Skin of body (tissue), 2 donors: Measurements from ENCODE around the gene FAM118A. TPM values are rescaled to one million over a fixed set of nuclear protein-coding genes. Genes with fewer than 3 reads are reported as not detected.
"Not testable (repeated sequence)": the region's sequence is repeated elsewhere in the genome, so short reads cannot be mapped to it uniquely, and the experiment has no call there.

Experiments
- DNase-seq: peaks from one replicate; lab custom pipeline; 2025; lab: John Stamatoyannopoulos, UW
- total RNA-seq: library from RNA; depleted of rRNA; stranded (reverse); fragments of >200 nt; gene quantifications from one replicate; pipeline ENCODE4 v1.2.3, GENCODE V29; 2014

The FAM118A gene
- total RNA-seq, 1 donor from 2014 or later: 36.7 TPM

DNA sequence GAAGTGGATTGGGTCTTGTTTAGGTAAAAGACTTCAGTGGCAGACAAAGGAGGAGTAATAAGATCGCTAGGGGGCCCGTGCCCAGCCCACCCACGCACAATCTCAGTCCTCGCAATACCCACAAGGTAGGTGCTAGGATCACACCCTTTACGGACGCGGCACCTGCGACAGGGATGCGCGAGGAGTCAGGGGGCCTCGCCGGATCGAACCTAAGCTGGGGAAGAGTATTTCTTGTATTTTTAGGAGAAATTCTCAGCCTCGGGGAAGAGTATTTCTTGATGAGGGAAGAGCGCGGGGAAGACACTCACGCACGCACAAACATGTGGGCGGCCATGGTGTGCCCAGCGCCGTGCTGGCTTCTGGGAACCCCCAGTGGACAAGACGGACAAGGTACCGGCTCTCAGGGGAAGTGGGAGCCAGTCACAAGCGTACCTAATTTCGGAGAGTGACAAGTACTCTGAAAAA lies 745 bp upstream of the FAM118A start:
- DNase-seq: no peak

DNA sequence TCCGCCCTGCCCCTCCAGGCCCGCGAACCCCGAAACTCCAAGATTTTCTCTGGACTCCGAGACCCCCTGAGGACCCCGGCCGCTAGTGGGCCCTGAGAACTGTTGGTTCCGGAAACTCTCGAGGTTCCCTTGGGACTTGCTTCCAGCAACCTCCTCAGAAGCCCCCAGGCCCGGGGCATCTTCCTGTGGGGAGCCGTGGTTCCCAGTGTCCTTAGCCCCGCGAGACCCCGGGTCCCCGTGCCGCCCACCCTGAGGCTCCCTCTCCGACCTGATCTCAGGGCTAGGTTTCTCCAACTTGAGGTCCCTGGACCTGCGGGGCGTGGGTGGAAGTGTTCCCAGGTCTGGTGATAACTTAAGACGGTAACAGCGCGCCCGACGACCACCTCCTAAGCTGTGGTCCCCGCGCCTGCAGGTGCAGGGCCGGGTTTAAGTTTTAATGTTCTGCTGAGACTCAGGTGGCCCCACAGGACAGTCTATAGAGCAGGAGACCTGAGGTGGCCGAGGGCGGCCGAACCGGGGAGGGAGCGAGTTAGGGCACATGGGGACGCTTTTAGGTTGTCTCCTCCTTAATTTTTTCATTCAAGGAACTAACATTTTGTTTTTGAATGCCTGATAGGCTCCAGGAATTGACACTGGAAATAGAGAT lies 720 bp downstream of the FAM118A start:
- no peak for DNase-seq

DNA sequence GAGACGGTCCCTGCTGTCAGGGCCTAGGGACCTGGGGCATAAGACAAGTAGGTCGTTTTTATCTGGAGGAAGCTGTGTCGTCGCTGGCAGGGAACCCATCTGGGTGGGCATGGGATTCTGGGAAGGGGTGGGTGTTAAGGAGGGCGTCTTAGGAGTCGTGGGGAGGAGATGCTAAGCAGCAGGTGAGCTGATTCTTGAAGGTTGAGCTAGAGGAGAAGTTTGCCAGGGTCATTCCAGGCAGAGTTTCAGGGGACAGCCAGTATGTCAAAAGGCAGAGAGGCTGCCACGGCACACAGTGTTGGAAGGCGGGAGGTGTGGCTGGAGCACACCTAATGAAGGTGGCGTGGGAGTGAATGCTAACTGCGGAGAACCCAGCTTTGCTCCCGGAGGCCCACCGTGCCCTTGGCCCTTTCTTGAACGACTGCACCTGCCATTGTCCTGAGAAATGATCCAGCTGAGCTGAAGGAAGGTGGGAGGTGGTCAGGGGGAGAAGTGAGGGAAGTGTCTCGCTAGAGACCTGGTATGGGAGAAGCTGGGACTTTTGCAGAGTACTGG lies 1.3 kb downstream of the FAM118A start:
- DNase-seq: no peak

DNA sequence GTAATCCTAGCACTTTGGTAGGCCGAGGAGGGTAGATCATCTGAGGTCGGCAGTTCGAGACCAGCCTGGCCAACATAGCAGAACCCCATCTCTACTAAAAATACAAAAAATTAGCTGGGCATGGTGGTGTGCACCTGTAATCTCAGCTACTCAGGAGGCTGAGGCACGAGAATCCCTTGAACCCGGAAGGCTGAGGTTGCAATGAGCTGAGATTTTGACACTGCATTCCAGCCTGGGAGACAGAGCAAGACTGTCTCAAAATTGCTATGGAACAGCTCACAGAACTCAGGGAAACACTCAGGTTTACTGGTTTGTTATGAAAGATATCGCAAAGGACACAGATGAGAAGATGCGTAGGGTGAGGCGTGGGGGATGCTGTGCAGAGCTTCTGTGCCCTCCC lies 2.7 kb downstream of the FAM118A start:
- no peak for DNase-seq

DNA sequence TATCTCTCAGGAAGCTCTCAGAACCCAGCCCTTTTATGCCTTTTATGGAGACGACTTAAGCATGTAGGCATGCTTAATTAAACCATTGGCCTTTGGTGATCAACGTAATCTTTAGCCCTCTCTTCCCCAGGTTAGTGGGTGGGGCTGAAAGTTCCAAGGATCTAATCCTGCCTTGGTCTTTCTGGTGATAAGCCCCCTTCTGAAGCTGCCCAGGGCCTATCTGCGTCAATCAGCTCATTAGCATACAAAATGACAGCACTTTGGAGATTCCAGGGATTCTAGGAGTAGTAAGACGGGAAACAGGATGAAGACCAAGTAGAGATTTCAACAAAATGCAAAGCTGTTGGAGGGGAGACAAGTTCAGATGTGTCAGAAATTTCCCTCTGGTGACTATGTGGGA lies 3.1 kb downstream of the FAM118A start:
- DNase-seq: no peak

DNA sequence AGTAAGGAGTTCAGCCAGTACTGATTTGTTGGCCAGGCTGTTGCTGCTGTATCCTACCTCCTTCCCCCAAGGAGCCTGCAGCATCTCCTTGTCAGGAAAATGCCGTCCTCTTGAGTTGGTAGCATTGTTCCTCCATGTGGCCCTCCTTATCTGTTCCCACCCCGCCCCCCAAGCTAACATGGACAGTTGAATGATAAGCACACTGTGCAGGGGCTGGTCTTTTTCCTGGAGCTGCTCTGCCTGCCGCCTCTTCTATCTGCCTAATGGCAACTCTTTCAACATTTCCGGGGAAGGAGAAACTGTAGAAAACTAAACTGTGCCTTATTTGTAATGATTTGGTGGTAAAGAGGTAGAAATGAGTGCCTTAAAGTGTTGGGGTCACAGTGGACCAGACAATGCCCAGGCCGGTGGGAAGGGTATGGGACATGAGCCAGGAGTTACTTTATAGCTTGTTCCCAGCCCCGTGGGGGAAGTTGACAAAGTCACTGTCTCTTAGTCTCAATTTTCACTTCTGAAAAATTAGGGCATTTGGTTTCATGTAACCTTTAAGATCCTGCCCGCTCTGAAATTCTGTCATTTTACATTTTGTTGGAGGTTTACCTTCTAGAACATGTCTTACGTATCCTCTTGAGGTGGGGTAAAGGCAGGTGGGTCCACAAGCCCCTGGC lies 4.5 kb downstream of the FAM118A start:
- DNase-seq: no peak

DNA sequence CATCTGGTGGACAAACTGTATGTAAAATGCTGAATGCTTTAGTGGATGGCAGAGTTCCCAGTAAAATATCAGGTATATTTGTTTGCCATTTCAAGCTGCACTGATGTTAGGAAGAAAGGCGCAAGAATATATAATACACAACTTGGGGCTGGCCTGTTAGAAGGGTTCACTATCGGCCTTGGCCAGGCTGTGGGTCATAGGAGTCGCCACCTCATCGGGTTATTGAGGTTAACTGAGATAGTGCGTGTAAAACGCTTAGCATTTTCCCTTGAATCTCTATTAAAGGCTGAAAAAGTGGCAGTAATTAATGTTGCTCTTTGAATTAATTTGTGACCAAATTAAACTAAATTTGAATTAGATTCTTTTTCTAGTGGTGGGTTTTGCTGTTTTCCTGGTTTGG lies 5.1 kb downstream of the FAM118A start:
- DNase-seq: no peak

DNA sequence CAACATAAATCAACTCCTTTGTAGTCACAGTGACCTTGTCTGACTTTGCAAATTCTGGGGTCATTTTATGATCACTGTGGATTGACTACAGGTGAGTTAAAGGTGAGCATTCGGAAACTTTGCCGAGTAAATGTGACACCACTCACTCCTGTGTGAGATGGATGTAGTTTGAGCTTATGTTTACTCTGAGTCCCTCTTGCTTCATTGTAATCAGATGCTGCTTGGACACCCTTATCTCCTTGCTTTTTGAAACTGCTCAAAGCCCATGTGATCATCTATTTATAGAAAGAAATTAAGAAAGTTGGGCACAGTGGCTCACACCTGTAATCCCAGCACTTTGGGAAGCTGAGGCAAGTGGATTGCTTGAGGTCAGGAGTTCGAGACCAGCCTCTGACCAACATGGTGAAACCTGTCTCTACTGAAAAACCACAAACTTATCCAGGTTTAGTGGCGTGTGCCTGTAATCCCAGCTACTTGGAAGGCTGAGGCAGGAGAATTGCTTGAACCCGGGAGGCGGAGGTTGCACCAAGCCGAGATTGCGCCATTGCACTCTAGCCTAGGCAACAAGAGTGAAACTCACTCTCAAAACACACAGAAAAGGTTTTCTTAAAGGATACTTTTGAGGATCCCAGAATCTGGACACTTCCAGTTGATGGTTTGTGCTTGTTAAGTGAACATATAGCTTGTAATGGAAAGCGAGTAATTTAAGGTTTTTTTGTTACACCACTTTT lies 7.2 kb downstream of the FAM118A start:
- no peak for DNase-seq

DNA sequence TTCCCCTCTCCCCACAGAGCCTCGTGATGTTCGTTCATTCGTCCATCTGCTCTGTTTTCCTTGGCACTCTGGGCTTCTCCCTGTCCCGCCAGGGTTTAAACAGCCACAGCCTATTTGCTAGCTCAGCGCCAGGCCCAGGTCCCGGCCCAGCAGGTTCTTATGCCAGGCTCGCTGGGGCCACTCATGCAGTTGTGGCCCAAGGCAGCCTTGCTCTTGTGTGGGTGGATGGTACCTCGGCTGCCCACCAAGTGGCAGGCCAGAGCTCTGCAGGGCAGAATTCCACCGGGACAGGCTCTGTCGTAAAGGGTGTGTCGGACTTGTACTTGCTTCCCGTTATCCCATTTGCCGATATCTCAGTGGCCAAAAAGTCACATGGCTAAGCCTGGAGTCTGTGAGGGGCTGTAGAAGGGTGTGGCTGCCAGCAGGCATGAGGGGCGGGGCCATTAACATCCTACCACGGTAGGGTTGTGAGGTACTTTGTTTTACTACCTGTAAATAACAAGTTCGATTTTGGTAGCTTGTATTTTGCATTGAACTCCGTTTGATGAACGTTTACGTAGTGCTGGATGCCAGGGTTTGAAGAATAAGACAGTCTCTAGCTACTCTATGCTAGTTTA lies 7.9 kb downstream of the FAM118A start:
- DNase-seq: no peak

DNA sequence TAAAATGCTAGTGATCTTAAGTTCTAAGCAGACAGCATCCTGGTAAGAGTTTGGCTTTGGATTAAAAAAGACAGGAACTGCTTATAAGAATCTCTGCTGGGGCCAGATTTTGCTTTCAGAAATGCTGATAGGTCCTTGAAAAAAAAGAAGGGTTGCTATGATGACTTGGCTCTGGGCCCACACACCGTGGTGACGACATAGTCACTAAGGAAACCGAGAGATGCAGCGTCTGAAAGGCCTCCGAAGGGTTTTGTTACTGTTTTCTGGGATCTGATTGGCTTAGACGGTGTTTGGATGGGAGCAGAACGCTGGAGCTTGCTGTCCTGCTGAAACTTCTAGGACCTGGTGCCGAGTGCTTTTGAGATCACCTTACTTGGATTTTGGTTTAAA lies 8.4 kb downstream of the FAM118A start:
- peak; percentile 72 for DNase-seq

DNA sequence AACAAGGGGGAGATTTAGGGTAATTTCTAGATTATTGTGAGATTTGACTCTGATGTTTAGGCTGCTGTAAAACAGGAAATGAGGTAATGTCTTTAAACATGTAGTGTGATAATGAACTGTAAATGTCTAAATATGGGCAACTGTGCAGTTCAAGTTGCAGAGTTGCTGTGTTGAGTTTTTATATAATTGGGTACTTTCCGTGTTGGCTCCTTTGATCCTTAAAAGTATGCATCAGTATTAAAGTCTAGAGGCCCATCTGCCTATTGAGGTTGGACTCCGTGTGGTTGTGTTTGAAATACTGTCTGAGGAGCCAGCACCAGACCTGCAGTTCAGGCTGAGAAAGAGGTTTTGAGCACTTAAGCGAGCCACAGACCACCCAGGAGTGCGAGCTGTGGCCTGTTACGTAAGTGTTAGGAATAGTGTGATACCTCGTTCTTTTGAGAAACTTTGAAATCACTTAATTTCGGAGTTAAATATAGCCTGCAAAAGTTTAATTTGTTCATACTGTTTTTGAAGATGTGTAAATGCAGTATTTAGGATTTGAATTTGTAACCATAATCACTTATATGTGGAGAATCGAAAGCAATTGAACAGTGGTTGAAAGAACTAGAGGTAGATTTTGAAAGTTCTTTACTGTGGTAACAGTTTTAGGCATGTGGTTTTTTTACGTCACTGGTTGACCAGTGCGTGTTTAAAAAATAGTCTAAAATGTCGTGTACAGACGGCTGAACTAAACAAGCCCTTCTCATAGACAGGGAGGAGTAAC lies 9.0 kb downstream of the FAM118A start:
- peak; percentile 67 for DNase-seq

DNA sequence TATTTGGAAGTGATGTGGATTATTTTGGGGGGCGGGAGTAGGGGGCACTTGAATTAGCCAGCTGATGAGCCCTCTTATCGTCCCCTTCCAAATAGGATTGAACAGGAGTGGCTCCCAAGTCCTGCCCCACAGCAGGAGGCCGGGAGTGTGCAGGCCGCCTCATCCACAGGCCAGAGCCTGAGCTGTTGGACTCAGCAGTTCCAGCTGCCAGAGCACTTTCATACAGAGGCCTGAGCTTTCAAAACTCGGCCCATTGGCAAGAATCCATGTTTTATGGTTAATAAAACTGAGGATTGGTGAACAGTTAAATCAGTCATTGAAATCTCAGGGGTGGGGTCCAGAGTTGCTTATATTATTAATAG lies 9.6 kb downstream of the FAM118A start:
- no peak for DNase-seq

DNA sequence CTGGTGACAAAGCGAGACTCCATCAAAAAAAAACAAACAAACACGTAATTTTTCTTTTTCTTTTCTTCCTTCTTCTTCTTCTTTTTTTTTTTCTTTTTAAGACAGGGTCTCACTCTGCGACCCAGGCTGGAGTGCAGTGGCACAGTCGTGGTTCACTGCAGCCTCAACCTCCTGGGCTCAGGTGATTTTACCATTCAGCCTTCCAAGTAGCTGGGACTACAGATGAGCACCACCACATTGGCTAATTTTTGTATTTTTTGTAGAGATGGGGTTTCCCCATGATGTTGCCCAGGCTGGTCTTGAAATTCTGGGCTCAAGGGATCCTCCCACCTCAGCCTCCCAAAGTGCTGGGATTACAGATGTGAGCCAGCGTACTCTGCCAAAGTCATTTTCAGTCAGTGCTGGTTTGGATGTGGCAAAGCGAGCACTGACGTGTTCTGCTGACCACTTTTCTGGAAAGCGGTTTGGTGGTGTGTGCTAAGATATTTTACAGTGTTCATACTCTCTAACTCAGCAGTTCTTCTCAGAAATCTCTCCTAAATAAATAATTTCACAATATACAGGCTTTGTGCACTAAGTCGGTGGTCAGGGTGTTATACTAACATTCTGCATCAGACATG lies 10.7 kb downstream of the FAM118A start:
- no peak for DNase-seq

DNA sequence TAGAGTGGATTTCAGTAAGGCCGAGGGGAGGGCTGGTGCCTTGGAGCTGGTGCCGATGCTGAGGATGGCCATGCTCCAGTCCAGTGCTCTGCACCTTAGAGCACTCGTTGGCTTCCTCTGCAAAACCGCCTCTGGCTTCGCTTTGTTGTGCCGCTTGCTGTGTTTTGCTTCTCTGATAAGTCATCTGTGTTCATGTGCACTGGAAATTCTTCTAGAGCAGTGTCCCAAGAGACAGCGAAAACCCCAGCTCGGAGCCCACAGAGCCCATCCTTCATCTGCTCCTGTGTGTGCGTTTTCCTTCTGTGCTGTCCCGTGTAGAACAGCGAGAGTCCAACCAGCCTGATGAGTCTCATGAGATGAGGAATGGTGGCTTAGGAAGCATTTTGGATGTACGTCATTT lies 12.1 kb downstream of the FAM118A start:
- no peak for DNase-seq

DNA sequence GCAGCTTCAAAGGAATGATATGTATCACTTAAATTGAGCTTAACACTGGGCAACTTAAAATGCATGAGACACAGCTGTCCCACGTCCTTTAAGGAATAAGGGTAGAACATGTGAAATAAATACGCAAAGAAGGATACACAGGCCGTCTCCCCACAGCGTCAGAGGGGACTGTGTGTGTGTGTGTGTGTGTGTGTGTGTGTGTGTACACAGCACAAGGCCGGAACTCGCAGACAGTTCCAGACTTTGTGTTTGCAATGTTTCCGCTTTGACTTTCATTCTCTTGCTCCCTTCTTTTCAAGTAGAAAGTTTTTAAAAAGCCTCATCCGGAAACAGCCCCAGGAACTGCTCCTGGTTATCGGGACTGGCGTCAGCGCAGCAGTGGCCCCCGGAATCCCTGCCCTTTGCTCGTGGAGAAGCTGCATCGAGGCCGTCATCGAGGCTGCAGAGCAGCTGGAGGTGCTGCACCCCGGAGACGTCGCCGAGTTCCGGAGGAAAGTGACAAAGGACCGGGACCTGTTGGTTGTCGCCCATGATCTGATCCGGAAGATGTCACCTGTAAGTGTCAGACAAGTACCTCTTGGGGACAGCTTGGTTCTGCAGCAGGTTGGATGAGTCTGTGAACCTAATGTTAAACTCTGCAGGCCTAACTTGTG lies 13.3 kb downstream of the FAM118A start:
- DNase-seq: no peak

DNA sequence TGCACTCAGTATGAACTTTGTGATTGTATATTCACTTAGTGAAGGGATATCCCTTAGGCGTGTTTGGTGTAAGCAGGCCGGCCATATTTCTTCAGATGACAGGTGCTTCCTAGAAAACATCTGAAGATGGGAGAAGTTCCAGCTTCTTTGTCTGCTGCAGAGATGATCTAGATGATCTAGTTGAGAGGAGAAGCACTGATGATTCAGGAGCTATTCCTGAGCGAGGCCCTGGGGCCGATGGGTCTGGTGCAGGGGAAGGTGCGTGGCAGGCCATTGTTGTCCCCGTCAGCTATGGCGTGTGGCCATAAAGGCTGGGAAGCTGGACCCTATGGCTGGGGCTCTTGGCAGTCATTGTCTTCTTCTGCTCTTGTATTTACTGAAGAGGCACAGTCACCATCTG lies 14.0 kb downstream of the FAM118A start:
- no peak for DNase-seq

DNA sequence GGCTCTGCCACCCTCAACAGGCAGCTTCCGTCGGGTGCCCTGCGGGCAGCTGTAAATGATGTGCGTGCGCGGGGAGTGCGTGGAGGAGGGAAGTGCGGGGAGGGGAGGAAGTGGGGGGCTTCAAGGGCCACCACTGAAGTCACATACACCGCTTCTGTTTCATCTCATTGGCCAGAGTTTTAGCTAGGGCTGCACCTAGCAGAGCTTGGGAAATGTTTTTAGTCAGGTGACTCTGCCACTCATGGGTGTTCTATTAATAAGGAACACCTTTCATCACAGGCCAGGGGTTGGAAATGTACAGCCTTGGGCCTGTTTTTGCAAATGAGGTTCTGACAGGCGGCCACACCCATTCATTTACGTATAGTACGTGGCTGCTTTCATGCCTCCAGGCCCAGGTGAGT lies 14.6 kb downstream of the FAM118A start:
- no peak for DNase-seq

DNA sequence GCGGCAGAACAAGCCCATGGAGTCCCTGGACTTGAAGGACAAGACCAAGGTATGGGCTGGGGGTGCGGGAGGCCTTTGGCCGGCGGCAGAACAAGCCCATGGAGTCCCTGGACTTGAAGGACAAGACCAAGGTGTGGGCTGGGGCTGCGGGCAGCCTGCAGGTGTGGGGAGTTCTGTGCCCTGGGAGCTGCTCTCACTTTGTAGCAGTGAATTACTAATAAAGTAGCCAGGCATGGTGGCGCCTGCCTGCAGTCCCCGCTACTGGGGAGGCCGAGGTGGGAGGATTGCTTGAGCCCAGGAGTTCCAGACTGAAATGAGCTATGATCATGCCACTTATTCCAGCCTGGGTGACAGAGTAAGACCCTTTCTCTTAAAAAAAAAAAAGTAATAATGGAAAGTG lies 18.5 kb downstream of the FAM118A start:
- DNase-seq: not testable (repeated sequence)

DNA sequence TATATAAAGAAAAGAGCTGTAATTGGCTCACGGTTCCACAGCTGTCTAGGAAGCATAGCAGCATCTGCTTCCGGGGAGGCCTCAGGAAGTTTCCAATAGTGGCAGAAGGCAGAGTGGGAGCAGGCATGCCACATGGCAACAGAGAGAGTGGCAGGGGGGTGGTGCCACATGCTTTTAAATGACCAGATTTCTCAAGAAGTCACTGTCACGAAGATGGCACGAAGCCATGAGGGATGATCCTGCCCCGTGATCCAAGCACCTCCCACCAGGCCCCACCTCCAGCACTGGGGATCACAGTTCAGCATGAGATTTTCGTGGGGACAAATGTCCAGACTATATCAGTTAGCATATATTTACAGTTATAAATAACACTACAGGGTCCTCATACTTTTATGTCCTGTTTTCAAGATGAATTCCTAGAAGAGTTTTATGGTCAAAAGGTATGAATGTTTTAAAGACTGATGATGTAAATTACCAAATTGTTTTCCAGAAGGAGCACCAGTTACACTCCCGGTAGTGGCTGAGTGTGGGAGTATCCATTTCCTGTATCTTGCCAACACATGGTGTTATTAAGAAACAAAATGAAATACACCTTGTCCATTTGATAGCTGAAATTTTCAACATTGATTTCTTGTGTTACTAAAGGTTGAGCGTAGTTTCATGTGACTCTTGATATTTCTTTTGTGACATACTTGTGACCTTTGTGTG lies 19.2 kb downstream of the FAM118A start:
- DNase-seq: no peak

DNA sequence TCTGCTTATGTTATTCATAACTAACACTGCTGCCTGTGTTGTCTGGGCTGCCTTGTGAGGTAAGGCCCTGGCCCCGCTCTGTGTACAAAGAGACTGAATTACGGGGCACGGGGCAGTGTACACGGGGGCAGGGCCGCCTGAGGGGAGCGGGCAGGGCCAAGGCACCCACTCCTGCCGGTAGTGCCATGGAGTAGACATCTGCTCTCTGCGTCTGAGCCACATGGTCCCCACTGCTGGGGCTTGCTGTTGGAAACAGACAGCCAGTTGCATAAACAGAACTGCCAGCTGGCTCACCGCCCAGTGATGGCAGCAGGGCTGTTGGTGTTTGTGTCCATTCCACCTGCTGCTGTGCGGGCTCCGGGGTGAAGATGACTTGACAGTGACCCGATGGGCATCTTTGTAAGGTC lies 19.8 kb downstream of the FAM118A start:
- no peak for DNase-seq
